ENCODE results near the gene KRCC1.

The KRCC1 gene

DNA sequence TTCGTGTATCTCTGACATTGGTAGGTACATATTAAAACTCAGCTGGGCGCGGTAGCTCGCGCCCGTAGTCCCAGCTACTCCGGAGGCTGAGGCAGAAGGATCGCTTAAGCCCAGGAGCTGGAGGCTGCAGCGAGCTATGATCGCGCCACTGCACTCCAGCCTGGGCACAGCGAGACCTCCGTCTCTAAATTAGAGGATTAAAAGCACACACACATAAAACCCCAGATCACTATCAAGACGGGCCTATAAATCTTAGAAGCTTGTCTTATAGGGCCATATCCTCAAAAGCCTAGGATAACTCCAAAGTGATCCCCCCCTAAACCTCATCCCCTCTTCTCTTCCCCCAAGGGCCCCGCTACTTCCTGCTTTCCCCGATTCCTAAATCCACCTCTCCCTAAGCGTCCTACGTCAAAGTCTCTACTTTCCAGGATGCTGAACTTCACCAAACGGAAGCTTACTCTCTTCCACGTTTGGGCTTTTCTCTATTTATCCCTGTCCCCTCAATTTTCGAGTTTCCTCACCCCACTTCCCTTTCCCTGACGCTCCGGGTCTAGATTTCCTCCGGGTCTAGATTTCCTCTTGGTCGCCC lies 707 bp downstream of the KRCC1 start:
- Histone ChIP-seq H3K4me2 (peak overlapping the region; percentile 92), H3K4me3 (IDR thresholded peaks at IDR 0.05; ENCODE audit: insufficient read depth, low read depth, low read length) (peak overlapping the region; percentile 94), H3K27ac (peak overlapping the region; percentile 83), H4K20me1 (ENCODE audit: insufficient read depth) (no peaks in the 10 kb centered on the region), H3K36me3 (ENCODE audit: insufficient read depth) (no peaks in the 10 kb centered on the region), H3K4me1 (ENCODE audit: low read depth, poor library complexity, severe bottlenecking) (peaks cover 18% of the 10 kb centered on the region), H3K79me2 (ENCODE audit: insufficient read depth, low read depth) (peaks cover 19% of the 10 kb centered on the region), H3K9ac (peak overlapping the region; percentile 98), H2AFZ (ENCODE audit: low read depth) (peak overlapping the region; percentile 86), H3K27me3 (ENCODE audit: insufficient read depth, low read depth) (no peaks in the 10 kb centered on the region)
- TF ChIP-seq, protein P1, sequence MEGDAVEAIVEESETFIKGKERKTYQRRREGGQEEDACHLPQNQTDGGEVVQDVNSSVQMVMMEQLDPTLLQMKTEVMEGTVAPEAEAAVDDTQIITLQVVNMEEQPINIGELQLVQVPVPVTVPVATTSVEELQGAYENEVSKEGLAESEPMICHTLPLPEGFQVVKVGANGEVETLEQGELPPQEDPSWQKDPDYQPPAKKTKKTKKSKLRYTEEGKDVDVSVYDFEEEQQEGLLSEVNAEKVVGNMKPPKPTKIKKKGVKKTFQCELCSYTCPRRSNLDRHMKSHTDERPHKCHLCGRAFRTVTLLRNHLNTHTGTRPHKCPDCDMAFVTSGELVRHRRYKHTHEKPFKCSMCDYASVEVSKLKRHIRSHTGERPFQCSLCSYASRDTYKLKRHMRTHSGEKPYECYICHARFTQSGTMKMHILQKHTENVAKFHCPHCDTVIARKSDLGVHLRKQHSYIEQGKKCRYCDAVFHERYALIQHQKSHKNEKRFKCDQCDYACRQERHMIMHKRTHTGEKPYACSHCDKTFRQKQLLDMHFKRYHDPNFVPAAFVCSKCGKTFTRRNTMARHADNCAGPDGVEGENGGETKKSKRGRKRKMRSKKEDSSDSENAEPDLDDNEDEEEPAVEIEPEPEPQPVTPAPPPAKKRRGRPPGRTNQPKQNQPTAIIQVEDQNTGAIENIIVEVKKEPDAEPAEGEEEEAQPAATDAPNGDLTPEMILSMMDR (conservative IDR thresholded peaks at IDR 0.05; ENCODE audit: low read depth, low read length) = 0 out of 2 replicates have a peak, but pooled peaks have one; percentile 8

DNA sequence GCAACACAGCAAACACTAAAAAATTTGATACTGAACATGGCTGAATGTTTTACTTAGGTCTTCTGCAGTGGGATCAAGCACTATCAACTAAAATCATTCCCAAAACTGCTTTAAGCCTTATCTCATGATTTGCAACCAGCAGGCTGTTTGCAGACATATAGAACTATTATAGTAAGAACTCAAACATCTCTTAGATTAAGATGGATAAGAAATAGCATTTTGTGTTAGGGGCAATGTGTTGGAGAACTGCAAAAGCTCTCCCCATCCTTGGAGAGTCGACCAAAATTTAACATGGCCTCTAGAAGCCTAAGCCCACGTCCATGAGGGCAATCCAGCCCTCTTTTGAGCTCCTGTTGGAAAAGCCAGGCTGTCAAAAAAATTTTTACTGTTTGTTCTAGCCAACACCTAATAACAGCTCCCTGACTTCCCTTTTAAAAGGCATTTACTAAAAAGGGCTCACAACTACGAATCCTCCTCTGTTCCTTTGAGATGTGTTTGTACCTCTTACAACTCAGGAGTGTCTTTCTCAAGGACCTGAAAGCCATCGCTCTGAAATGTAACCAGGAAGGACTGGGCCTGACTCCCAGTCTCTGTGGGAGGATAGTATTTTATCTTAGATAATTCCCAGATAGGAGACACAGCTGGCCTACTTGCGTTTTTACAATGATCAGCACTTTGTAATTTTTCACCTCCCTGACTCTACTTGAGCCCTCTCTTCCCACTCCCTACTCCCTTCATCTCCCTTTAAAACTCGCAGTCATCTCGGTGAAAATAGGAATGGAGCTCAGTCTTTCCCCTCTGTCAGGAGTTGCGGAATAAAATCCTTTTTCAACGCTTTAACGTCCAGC lies 1.4 kb downstream of the KRCC1 start:
- Histone ChIP-seq H2AFZ (ENCODE audit: low read depth) (0 out of 2 replicates have a peak overlapping the region, but pooled peaks have one; percentile 86), H4K20me1 (ENCODE audit: insufficient read depth) (no peaks in the 10 kb centered on the region), H3K27ac (no peak overlapping the region; the same call in 1 of the 2 replicates), H3K27me3 (ENCODE audit: insufficient read depth, low read depth) (no peaks in the 10 kb centered on the region), H3K4me3 (IDR thresholded peaks at IDR 0.05; ENCODE audit: insufficient read depth, low read depth, low read length) (no peak overlapping the region), H3K36me3 (ENCODE audit: insufficient read depth) (no peaks in the 10 kb centered on the region), H3K4me2 (peak overlapping the region; percentile 92), H3K9ac (peak overlapping the region; percentile 98; the same call in 1 of the 2 replicates), H3K4me1 (ENCODE audit: low read depth, poor library complexity, severe bottlenecking) (peaks cover 18% of the 10 kb centered on the region), H3K79me2 (ENCODE audit: insufficient read depth, low read depth) (peaks cover 19% of the 10 kb centered on the region)
- TF ChIP-seq, protein P1 (conservative IDR thresholded peaks at IDR 0.05; ENCODE audit: low read depth, low read length) = no peak

DNA sequence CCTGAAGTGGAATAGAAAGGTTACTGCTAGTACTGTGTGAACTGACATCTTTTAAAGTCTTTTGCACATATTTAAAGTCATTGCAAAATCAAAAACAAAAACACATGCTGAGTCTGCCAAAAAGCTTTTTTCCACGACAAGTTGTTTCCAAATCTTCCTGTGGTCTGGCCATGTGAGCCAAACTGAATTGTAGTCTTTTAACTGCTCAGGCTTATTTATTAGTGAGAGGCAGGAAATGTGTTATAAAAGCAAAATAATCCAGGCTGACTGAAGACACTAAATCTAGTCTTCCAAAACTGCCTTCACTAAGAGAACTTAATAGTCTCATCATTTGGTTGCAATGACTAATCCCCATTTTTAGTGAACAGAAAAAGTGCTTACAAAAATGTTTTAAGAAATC lies 2.3 kb downstream of the KRCC1 start:
- H3K79me2 ChIP-seq (ENCODE audit: insufficient read depth, low read depth) = peaks cover 19% of the 10 kb centered on the region
- no peak overlapping the region for H2AFZ ChIP-seq (ENCODE audit: low read depth)
- no peak overlapping the region for H3K27ac ChIP-seq
- no peaks in the 10 kb centered on the region for H3K27me3 ChIP-seq (ENCODE audit: insufficient read depth, low read depth)
- peak overlapping the region; percentile 92; the same call in 1 of the 2 replicates for H3K4me2 ChIP-seq
- no peaks in the 10 kb centered on the region for H3K36me3 ChIP-seq (ENCODE audit: insufficient read depth)
- peaks cover 18% of the 10 kb centered on the region for H3K4me1 ChIP-seq (ENCODE audit: low read depth, poor library complexity, severe bottlenecking)
- TF ChIP-seq, protein P1 (conservative IDR thresholded peaks at IDR 0.05; ENCODE audit: low read depth, low read length) = no peak
- H3K4me3 ChIP-seq (IDR thresholded peaks at IDR 0.05; ENCODE audit: insufficient read depth, low read depth, low read length) = no peak overlapping the region
- no peaks in the 10 kb centered on the region for H4K20me1 ChIP-seq (ENCODE audit: insufficient read depth)
- H3K9ac ChIP-seq = no peak overlapping the region

DNA sequence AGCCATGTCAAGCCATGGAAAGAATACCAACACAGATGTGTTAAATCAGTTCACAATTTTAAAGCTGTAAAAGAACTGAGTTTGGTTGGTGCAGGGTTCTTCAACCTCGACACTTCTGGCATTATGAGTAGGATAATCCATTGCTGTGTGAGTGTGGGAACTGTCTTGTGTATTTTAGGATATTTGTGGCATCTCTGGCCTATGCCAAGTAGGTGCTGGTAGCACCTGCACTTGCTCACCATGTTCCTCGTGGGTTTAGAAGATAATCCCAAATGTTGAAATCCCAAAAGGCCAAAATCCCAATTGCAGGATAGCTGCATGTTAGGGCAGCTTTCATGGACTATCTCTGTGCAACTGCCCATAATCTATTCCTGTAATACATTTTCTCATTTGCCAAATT lies 3.8 kb downstream of the KRCC1 start:
- H3K79me2 ChIP-seq (ENCODE audit: insufficient read depth, low read depth) = peaks cover 19% of the 10 kb centered on the region
- no peak overlapping the region for H3K4me3 ChIP-seq (IDR thresholded peaks at IDR 0.05; ENCODE audit: insufficient read depth, low read depth, low read length)
- no peak overlapping the region for H3K9ac ChIP-seq
- no peak overlapping the region for H3K4me2 ChIP-seq
- H3K27me3 ChIP-seq (ENCODE audit: insufficient read depth, low read depth) = no peaks in the 10 kb centered on the region
- H4K20me1 ChIP-seq (ENCODE audit: insufficient read depth) = no peaks in the 10 kb centered on the region
- no peak overlapping the region for H2AFZ ChIP-seq (ENCODE audit: low read depth)
- no peaks in the 10 kb centered on the region for H3K36me3 ChIP-seq (ENCODE audit: insufficient read depth)
- H3K27ac ChIP-seq = no peak overlapping the region
- peaks cover 18% of the 10 kb centered on the region for H3K4me1 ChIP-seq (ENCODE audit: low read depth, poor library complexity, severe bottlenecking)
- TF ChIP-seq, protein P1 (conservative IDR thresholded peaks at IDR 0.05; ENCODE audit: low read depth, low read length) = no peak

All from KMS-11 (cell line).